COR-L47 (cell line): ENCODE data around the gene MUC3A.
"Not testable (repeated sequence)": the region's sequence is repeated elsewhere in the genome, so short reads cannot be mapped to it uniquely, and the experiment has no call there.

ENCODE experiments used
- DNase-seq: peaks from one replicate; lab custom pipeline; 2025; lab: John Stamatoyannopoulos, UW

The MUC3A gene

DNA sequence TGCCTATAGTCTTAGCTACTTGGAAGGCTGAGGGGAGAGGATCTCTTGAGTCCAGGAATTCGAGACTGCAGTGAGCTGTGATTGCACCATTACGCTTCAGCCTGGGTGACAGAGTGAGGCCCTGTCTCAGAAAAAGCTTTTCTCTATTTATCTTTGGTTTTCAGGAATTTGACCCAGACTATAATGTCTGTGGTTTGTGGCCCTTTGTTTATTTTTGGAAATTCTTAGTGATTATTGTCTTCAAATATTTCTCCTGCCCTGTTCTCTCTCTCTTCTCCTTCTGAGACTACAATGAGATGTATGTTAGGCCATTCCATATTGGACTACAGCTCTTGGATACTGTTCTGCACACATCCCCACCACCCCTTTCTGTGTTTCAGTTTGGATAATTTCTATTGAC is 24.7 kb downstream of the MUC3A start:
- DNase-seq = no peak

- DNase-seq = no peak
Measured at GRCh38 chr7:100975371-100975821, 26.1 kb downstream of the MUC3A start.

GRCh38 chr7:100978300-100978699 is 29.0 kb downstream of the MUC3A start:
- DNase-seq = no peak

- DNase-seq = no peak
Measured at GRCh38 chr7:100983451-100984187, 34.3 kb downstream of the MUC3A start.

GRCh38 chr7:100984241-100984918 is 35.0 kb downstream of the MUC3A start:
- not testable (repeated sequence) for DNase-seq

GRCh38 chr7:100985033-100985797 is 35.9 kb downstream of the MUC3A start:
- DNase-seq = not testable (repeated sequence)

GRCh38 chr7:100991631-100992030 is 42.3 kb downstream of the MUC3A start:
- no peak for DNase-seq

GRCh38 chr7:100992280-100992679 is 42.9 kb downstream of the MUC3A start:
- DNase-seq = not testable (repeated sequence)

DNA sequence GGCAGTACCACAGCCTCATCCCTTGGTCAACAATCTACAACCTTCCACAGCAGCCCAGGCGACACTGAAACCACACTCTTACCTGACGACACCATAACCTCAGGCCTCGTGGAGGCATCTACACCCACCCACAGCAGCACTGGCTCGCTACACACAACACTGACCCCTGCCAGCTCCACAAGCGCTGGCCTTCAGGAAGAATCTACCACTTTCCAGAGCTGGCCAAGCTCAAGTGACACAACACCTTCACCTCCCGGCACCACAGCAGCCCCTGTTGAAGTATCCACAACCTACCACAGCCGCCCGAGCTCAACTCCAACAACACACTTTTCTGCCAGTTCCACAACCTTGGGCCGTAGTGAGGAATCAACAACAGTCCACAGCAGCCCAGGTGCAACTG is 45.3 kb downstream of the MUC3A start:
- DNase-seq = not testable (repeated sequence)

GRCh38 chr7:100998530-100998929 is 49.2 kb downstream of the MUC3A start:
- not testable (repeated sequence) for DNase-seq

GRCh38 chr7:100999334-100999733 is 50.0 kb downstream of the MUC3A start:
- DNase-seq = not testable (repeated sequence)

DNA sequence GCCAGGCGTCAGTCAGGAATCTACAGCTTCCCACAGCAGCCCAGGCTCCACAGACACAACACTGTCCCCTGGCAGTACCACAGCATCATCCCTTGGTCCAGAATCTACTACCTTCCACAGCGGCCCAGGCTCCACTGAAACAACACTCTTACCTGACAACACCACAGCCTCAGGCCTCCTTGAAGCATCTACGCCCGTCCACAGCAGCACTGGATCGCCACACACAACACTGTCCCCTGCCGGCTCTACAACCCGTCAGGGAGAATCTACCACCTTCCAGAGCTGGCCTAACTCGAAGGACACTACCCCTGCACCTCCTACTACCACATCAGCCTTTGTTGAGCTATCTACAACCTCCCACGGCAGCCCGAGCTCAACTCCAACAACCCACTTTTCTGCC is 50.7 kb downstream of the MUC3A start:
- DNase-seq = not testable (repeated sequence)

GRCh38 chr7:101002333-101002732 is 53.0 kb downstream of the MUC3A start:
- DNase-seq = not testable (repeated sequence)

DNA sequence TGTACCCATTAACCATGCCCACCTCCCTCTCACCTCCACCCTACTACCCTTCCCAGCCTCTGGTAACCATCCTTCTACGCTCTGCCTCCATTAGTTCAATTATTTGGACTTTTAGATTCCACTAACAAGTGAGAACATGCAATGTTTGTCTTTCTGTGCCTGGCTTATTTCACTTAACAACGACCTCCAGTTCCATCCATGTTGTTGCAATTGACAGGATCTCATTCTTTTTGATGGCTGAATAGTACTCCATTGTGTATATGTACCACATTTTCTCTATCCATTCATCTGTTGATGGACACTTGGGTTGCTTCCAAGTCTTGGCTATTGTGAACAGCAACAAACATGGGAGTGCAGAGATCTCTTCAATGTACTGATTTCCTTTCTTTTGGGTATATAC is 58.0 kb downstream of the MUC3A start:
- not testable (repeated sequence) for DNase-seq

DNA sequence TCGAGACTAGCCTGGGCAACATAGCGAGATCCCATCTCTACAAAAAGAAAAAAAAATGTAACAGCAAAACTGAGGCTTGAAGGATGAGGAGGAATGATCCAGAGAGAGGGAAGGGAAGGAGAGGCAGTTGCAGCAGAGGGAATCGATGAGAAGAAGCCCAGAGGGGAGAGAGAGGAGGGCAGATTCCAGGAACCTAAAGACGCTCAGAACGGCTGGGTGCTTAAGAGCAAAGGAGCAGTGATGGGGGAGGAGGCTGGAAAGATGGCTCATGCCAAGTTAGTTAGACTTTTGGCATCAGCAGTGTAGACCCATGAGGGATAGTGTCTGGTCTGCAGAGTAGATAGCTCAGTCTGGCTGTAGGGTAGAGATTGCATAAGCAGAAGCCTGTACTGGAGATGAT is 60.3 kb downstream of the MUC3A start:
- no peak for DNase-seq

- no peak for DNase-seq
Measured at GRCh38 chr7:101012931-101013330, 63.6 kb downstream of the MUC3A start.

DNA sequence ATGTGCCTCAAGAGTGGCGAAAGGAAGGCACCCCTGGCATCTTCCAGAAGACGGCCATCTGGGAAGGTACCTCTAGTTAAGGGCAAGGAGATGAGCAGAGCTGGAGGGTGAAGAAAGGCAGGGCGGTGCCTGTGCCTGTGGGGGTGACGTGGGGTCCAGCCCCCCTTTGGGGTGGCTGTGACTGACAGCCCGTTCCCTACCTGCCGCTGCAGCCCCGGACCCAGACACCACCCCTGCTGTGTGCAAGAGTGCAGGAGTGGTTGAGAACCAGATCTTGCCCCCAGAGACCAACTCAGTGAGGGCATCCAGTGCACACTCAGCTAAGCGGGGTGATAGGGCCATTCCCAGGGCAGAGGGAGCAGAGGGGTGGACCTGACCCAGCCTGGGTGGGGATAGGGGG is 66.3 kb downstream of the MUC3A start:
- no peak for DNase-seq

- peak; percentile 39 for DNase-seq
Measured at GRCh38 chr7:101017064-101017777, 67.9 kb downstream of the MUC3A start.
